ENCODE data around the gene SDK1.

GRCh38 chr7:4100691-4101090, 799.6 kb downstream of the SDK1 start:
- TF ChIP-seq CTCF (IDR thresholded peaks at IDR 0.05) (no peak), POLR2A (IDR thresholded peaks at IDR 0.05) (no peak)
